ENCODE data around the gene PLA1A. TPM values are rescaled to one million over a fixed set of nuclear protein-coding genes. Genes with fewer than 3 reads are reported as not detected.

Gene PLA1A
- total RNA-seq, 1 donor from 2014 or later: 1.1 TPM

DNA sequence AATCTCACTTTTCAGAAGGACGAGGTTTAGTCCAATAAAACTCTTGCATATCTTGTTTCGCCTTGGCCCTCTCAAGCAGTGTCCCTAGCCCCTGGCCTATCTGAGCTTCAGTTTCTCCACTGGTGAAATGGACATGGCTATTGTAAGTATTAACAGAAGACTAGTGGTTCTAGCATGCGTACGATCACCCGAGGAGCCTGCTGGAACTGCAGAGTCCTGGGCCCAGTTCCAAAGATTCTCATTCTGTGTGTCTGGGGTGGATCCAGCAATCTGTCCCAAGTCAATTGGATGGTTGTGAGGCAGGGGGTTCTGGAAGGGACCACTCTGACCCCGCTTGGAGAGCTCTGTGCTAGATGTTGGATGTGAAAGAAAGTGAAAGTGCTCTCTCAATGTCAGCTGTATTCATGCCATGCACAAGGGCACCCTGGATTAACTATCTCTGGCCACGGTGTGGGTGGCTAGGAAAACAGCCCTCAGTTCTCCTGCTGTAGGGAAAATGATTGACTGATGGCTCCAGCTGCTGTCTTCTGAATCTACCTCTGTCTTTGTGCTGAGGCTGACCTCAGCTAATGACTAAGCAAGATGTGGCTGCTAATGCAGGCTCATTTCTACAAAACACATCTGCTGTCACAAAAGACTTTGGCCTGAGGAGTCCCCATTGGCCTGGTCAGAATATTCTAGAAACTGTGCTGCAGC, 1.9 kb upstream of the PLA1A start:
- ChIA-PET POLR2A (interaction anchor here (1.0 to 1.2 kb wide), 2 partner anchors 8 to 57 kb away, joined by 3 to 4 read pairs; no protein-coding TSS in a partner anchor), CTCF (no interaction called here)
- DNase-seq (no peak), ATAC-seq (ENCODE audit: low read depth) (no peak)
- H3K27me3 Mint-ChIP-seq: no peaks in the 10 kb centered on the region
- H3K27ac Mint-ChIP-seq: peak overlapping the region; percentile 36
- H3K9me3 Mint-ChIP-seq: no peaks in the 10 kb centered on the region
- TF ChIP-seq, protein P1, sequence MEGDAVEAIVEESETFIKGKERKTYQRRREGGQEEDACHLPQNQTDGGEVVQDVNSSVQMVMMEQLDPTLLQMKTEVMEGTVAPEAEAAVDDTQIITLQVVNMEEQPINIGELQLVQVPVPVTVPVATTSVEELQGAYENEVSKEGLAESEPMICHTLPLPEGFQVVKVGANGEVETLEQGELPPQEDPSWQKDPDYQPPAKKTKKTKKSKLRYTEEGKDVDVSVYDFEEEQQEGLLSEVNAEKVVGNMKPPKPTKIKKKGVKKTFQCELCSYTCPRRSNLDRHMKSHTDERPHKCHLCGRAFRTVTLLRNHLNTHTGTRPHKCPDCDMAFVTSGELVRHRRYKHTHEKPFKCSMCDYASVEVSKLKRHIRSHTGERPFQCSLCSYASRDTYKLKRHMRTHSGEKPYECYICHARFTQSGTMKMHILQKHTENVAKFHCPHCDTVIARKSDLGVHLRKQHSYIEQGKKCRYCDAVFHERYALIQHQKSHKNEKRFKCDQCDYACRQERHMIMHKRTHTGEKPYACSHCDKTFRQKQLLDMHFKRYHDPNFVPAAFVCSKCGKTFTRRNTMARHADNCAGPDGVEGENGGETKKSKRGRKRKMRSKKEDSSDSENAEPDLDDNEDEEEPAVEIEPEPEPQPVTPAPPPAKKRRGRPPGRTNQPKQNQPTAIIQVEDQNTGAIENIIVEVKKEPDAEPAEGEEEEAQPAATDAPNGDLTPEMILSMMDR (IDR thresholded peaks at IDR 0.05): no peak
- intact Hi-C loops (cut with micrococcal nuclease): loop anchor here (2.0 kb wide), 1 partner anchor 17 kb away; the partner anchor contains the start of gene ADPRH
- H3K36me3 Mint-ChIP-seq (ENCODE audit: low read depth): peaks cover under 1% of the 10 kb centered on the region
- H3K4me1 Mint-ChIP-seq: peaks cover 43% of the 10 kb centered on the region
- H3K4me3 Mint-ChIP-seq: no peak overlapping the region

DNA sequence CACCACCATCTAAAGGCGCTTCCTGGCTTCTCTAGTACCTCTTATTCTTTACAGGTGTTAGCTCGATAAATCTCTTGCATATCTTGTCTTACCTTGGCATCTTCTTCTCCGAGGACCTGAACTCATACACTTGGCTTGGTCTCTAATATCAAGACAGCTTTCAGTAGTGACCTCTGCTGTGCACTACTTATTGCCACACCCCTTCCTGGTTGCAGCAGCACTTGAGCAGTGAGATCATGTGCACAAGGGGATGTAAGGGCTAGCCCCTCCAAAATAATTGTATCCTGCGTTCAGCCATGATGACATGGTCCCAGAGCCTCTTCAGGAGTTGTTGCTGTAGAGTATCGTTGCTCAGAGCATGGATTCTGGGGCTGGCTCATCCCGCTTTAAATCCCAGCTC, 1.3 kb upstream of the PLA1A start:
- ChIA-PET POLR2A (interaction anchor here (1.0 to 1.2 kb wide), 2 partner anchors 8 to 58 kb away, joined by 3 to 4 read pairs; no protein-coding TSS in a partner anchor), CTCF (interaction anchor here (0.9 to 1.3 kb wide), 2 partner anchors 9 to 36 kb away, joined by 3 read pairs; partner anchors contain the start of gene CD80)
- Mint-ChIP-seq H3K4me3 (no peak overlapping the region), H3K27me3 (no peaks in the 10 kb centered on the region), H3K36me3 (ENCODE audit: low read depth) (no peaks in the 10 kb centered on the region), H3K4me1 (peaks cover 47% of the 10 kb centered on the region), H3K9me3 (no peaks in the 10 kb centered on the region), H3K27ac (no peak overlapping the region)
- intact Hi-C loops (cut with micrococcal nuclease): loop anchor here (2.0 kb wide), 1 partner anchor 18 kb away; the partner anchor contains the start of gene ADPRH
- DNase-seq: no peak
- TF ChIP-seq, protein P1 (IDR thresholded peaks at IDR 0.05): no peak
- ATAC-seq (ENCODE audit: low read depth): no peak

DNA sequence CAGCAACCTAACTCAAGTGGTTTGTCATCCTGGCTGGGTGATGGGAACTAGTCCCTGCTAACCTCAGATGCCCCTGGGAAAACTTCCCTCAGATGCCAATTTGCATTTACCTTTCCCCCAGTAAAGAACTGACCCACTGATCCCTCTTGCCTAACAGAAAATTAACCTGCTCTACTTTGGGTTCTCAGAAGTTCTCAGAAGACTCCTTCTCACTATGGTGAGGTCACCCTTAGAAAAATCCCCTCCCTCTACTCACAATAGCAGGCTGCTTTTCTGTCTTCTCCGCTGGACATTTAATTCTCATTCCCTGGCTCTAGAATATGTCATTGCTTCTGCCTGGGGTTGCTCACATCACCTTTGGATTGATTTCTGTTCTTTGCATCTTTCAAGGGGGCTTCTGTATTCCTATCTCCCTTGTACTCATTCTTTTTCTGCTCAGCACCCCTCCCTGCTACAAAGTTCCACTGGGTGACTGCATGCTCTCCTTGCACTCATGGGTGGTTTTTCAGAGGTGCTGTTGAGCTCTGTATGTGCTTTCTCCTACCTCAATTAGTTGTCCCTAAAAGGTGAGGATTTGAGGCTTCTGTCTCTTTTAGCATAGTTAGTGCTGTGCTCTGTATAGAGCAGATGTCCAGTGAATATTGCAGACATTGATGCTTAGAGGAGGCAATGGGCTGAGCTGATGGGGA, 869 bp downstream of the PLA1A start:
- ATAC-seq (ENCODE audit: low read depth): peak; percentile 33
- no peaks in the 10 kb centered on the region for H3K9me3 Mint-ChIP-seq
- CTCF ChIA-PET: no interaction called here
- no peak for DNase-seq
- intact Hi-C loops (cut with micrococcal nuclease): no loop called here
- H3K4me3 Mint-ChIP-seq: peak overlapping the region; percentile 0
- TF ChIP-seq, protein P1 (IDR thresholded peaks at IDR 0.05): no peak
- H3K4me1 Mint-ChIP-seq: peaks cover 47% of the 10 kb centered on the region
- peak overlapping the region; percentile 27 for H3K27ac Mint-ChIP-seq
- no peaks in the 10 kb centered on the region for H3K36me3 Mint-ChIP-seq (ENCODE audit: low read depth)
- POLR2A ChIA-PET: interaction anchor here (0.7 to 1.4 kb wide), 4 partner anchors 11 to 40 kb away, joined by 3 to 7 read pairs (median 4); no protein-coding TSS in a partner anchor
- no peaks in the 10 kb centered on the region for H3K27me3 Mint-ChIP-seq

DNA sequence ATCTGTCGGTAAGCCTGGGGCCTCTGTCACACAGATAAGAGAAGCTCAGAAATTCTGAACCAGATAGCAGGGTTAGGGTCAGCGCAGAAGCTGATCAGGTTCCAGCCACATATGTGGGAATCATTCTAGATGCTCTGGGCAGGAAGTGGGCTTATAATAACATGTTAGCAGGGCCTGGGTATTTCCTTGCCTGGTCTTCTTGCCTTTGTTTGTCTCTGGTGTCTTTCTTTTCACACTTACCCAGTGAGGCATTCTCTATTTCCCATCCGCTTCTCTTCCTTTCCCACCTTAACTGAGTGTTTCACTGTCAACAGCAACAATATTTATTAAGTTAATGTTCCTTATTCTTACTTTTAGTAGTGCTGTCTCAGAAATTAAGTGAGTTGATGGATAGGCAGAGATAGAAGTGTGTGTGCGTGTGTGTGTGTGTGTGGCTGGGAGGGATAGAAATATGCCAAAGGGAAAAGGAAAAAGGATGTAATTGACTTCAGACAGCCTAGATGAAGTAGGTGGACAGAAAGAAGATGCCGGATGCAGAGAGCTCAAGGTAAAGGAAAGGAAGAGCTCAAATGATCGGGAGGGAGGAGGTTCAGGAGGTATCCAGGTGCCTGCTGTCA, 2.0 kb downstream of the PLA1A start:
- H3K36me3 Mint-ChIP-seq (ENCODE audit: low read depth): no peaks in the 10 kb centered on the region
- TF ChIP-seq, protein P1 (IDR thresholded peaks at IDR 0.05): no peak
- no peak for ATAC-seq (ENCODE audit: low read depth)
- H3K9me3 Mint-ChIP-seq: no peaks in the 10 kb centered on the region
- ChIA-PET CTCF (interaction anchor here (1.1 to 2.1 kb wide), 4 partner anchors 10 to 77 kb away, joined by 4 to 8 read pairs (median 5); partner anchors contain the start of gene COX17), POLR2A (interaction anchor here (0.7 to 1.4 kb wide), 6 partner anchors 15 to 77 kb away, joined by 3 to 7 read pairs (median 3); no protein-coding TSS in a partner anchor)
- no peak for DNase-seq
- intact Hi-C loops (cut with micrococcal nuclease): loop anchor here (1.0 to 2.0 kb wide), 3 partner anchors 19 to 82 kb away; partner anchors contain the start of gene COX17
- H3K4me1 Mint-ChIP-seq: peaks cover 47% of the 10 kb centered on the region
- no peaks in the 10 kb centered on the region for H3K27me3 Mint-ChIP-seq
- H3K4me3 Mint-ChIP-seq: no peak overlapping the region
- no peak overlapping the region for H3K27ac Mint-ChIP-seq
